ENCODE measurements around the gene TMEM63C. TPM values are rescaled to one million over a fixed set of nuclear protein-coding genes. Genes with fewer than 3 reads are reported as not detected.

TMEM63C gene
- total RNA-seq, 1 donor from 2014 or later, result 1.5 TPM

- DNase-seq (no peak), ATAC-seq (ENCODE audit: low read depth) (no peak)
- intact Hi-C loops (cut with micrococcal nuclease), result loop anchor here (1.0 to 5.0 kb wide), 2 partner anchors 43 to 1446 kb away; no protein-coding TSS in a partner anchor
- Mint-ChIP-seq H3K4me1 (no peaks in the 10 kb centered on the region), H3K9me3 (peaks cover 2% of the 10 kb centered on the region), H3K4me3 (no peak overlapping the region), H3K27me3 (peaks cover 35% of the 10 kb centered on the region), H3K27ac (no peak overlapping the region), H3K36me3 (ENCODE audit: low read depth) (no peaks in the 10 kb centered on the region)
- CTCF ChIA-PET, result interaction anchor here (0.7 to 4.6 kb wide), 12 partner anchors 8 to 276 kb away, joined by 3 to 39 read pairs (median 4); no protein-coding TSS in a partner anchor
- POLR2A ChIA-PET, result interaction anchor here (0.6 kb wide), 1 partner anchor 171 kb away, joined by 4 read pairs; no protein-coding TSS in a partner anchor
- TF ChIP-seq CTCF (IDR thresholded peaks at IDR 0.05), result peak; percentile 25
These were observed 30.4 kb upstream of the TMEM63C start for GRCh38 chr14:77151245-77151644.

- Mint-ChIP-seq H3K4me1 (no peaks in the 10 kb centered on the region), H3K36me3 (ENCODE audit: low read depth) (no peaks in the 10 kb centered on the region), H3K9me3 (peaks cover 2% of the 10 kb centered on the region), H3K27me3 (peaks cover 33% of the 10 kb centered on the region), H3K27ac (no peak overlapping the region), H3K4me3 (no peak overlapping the region)
- DNase-seq, result no peak
- CTCF ChIA-PET, result interaction anchor here (1.0 to 4.6 kb wide), 10 partner anchors 9 to 277 kb away, joined by 3 to 39 read pairs (median 4); no protein-coding TSS in a partner anchor
- no peak for TF ChIP-seq CTCF (IDR thresholded peaks at IDR 0.05)
- intact Hi-C loops (cut with micrococcal nuclease), result loop anchor here (1.0 to 5.0 kb wide), 5 partner anchors 44 to 1445 kb away; partner anchors contain the start of gene VIPAS39
- peak; percentile 45 for ATAC-seq (ENCODE audit: low read depth)
- POLR2A ChIA-PET, result interaction anchor here (0.6 kb wide), 1 partner anchor 170 kb away, joined by 4 read pairs; no protein-coding TSS in a partner anchor
These were observed 29.5 kb upstream of the TMEM63C start for GRCh38 chr14:77151918-77152588.

- ATAC-seq (ENCODE audit: low read depth) (no peak), DNase-seq (no peak)
- peaks cover 2% of the 10 kb centered on the region for H3K9me3 Mint-ChIP-seq
- H3K27me3 Mint-ChIP-seq, result peaks cover 41% of the 10 kb centered on the region
- no peak overlapping the region for H3K4me3 Mint-ChIP-seq
- no peaks in the 10 kb centered on the region for H3K4me1 Mint-ChIP-seq
- no peak for TF ChIP-seq CTCF (IDR thresholded peaks at IDR 0.05)
- ChIA-PET CTCF (interaction anchor here (0.8 to 4.6 kb wide), 3 partner anchors 57 to 398 kb away, joined by 3 to 39 read pairs (median 3); no protein-coding TSS in a partner anchor), POLR2A (no interaction called here)
- no peak overlapping the region for H3K27ac Mint-ChIP-seq
- H3K36me3 Mint-ChIP-seq (ENCODE audit: low read depth), result no peaks in the 10 kb centered on the region
- intact Hi-C loops (cut with micrococcal nuclease), result loop anchor here (2.0 to 5.0 kb wide), 2 partner anchors 303 to 1443 kb away; partner anchors contain the start of gene VIPAS39
These were observed 27.8 kb upstream of the TMEM63C start for GRCh38 chr14:77153802-77154201.

GRCh38 chr14:77154421-77154820 lies 27.2 kb upstream of the TMEM63C start:
- Mint-ChIP-seq H3K27ac (no peak overlapping the region), H3K9me3 (peaks cover 2% of the 10 kb centered on the region), H3K4me3 (no peak overlapping the region), H3K36me3 (ENCODE audit: low read depth) (no peaks in the 10 kb centered on the region), H3K4me1 (no peaks in the 10 kb centered on the region), H3K27me3 (peaks cover 46% of the 10 kb centered on the region)
- POLR2A ChIA-PET, result no interaction called here
- no peak for ATAC-seq (ENCODE audit: low read depth)
- CTCF ChIA-PET, result interaction anchor here (1.1 to 4.6 kb wide), 2 partner anchors 8 to 161 kb away, joined by 3 to 39 read pairs; no protein-coding TSS in a partner anchor
- DNase-seq, result no peak
- intact Hi-C loops (cut with micrococcal nuclease), result loop anchor here (5.0 kb wide), 1 partner anchor 1443 kb away; no protein-coding TSS in a partner anchor
- no peak for TF ChIP-seq CTCF (IDR thresholded peaks at IDR 0.05)

GRCh38 chr14:77155083-77155482 lies 26.5 kb upstream of the TMEM63C start:
- H3K27me3 Mint-ChIP-seq, result peaks cover 46% of the 10 kb centered on the region
- ChIA-PET CTCF (interaction anchor here (1.1 to 4.6 kb wide), 2 partner anchors 9 to 160 kb away, joined by 3 to 39 read pairs; no protein-coding TSS in a partner anchor), POLR2A (no interaction called here)
- no peak for TF ChIP-seq CTCF (IDR thresholded peaks at IDR 0.05)
- no peak overlapping the region for H3K4me3 Mint-ChIP-seq
- intact Hi-C loops (cut with micrococcal nuclease), result no loop called here
- no peak for ATAC-seq (ENCODE audit: low read depth)
- no peaks in the 10 kb centered on the region for H3K36me3 Mint-ChIP-seq (ENCODE audit: low read depth)
- DNase-seq, result no peak
- no peak overlapping the region for H3K27ac Mint-ChIP-seq
- H3K9me3 Mint-ChIP-seq, result peaks cover 2% of the 10 kb centered on the region
- no peaks in the 10 kb centered on the region for H3K4me1 Mint-ChIP-seq

Measured in activated B cell treated with CpG ODN at 0.5 μM for 24 hours (primary cell).